HG02943 (cell line): ENCODE measurements around the gene ILDR1.
"Not testable (repeated sequence)": the region's sequence is repeated elsewhere in the genome, so short reads cannot be mapped to it uniquely, and the experiment has no call there.

Source experiments
- ATAC-seq: cut with Tn5 transposase; IDR thresholded peaks from one replicate; pipeline ENCODE4 v1.9.1; 2021; ENCODE audit warnings: mild to moderate bottlenecking, low read depth, moderate library complexity; ENCODE audit not compliant: unreplicated experiment

ILDR1 gene

DNA sequence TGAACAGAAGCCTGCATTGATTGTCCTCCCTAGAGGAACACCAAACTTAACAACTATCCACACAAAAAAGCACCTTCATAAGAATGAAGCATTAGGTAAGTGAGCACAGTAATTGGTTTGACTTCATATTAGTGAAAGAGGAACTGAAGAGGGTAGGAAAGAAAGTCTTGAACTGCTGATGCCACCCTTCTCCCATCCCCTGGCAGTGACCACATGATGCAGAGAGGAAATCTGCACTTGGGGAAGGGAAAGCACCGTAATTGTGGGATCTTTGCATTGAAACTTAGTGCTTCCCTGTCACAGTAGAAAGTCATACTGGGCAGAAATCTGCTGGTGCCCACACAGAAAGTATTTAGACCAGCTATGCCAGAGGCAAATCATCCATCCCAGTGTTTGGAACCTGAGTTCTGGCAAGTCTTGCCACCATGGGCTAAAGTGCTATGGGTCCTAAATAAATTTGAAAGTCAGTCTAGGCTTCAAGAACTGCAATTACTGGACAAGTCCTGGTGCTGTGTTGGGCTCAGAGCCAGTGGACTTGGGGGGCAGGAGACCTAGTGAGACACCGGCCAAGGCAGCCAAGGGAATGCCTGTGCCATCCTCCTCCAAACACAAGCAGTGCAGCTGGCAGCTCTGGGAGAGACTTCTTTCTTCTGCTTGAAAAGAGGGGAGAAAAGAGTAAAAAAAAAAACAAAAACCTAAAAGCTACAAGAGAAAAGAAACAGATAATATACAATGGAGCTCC, 64.2 kb downstream of the ILDR1 start:
- no peak for ATAC-seq

DNA sequence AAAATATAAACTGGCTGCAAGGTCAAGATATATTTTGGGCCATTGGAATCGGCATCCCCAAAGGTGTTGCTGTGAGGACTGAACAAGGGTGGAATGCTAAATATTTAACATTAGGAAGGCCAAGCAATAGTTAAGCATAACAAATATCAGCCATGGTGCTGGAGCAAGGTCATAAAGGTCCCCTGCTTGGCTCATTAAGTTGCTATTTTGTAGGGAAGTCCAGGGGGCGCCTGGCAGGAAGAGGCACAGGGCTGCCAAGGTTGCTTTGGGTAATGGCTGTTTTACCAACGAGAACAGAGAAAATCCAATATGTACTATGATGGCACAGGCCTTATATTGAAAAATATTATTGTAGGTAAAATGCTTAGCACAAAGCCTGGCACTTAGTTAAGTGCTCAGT, 65.7 kb downstream of the ILDR1 start:
- ATAC-seq, result no peak

DNA sequence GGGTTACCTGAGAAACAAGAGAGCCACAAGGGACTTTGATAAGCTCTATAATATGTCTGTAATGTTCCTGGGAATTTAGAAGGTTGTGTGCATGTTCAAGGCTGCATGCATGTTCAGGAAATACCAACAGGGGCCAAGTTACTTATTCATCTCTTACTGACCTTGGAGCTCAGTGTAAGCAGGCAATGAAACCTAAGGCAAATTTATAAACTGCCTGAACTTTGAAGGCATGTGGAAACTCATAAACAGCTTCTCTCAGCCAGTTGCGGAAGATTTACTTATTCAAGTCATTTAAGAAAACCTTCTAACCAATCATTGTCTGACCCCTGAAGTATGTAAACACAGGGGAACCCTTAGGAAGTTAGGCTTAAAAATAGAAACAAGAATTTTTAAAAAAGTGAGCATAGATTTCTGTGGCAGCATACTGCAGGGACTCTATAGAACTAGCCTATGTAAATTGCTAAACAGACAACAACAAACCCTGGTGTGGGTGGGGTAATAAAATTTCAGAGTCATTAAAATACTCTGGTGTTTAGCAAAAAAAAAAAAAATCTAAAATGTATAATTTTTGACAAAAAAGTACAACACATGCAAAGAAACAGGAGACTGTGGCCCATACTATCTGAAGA, 70.6 kb downstream of the ILDR1 start:
- ATAC-seq, result no peak

DNA sequence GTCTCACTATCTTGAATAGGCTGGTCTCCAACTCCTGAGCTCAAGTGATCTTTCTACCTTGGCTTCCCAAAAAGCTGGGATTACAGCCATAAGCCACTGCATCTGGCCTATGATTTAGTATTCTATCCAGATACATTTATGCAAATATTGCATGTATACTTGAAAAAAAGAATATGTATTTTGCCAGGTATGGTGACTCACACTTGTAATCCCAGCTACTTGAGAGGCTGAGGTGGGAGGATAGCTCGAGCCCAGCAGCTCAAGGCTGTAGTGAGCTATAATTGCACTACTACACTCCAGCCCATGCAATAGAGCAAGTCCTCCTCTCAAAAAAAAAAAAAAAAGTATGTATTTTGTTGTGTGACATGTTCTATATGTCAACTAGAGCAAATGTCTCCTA, 73.4 kb downstream of the ILDR1 start:
- no peak for ATAC-seq

DNA sequence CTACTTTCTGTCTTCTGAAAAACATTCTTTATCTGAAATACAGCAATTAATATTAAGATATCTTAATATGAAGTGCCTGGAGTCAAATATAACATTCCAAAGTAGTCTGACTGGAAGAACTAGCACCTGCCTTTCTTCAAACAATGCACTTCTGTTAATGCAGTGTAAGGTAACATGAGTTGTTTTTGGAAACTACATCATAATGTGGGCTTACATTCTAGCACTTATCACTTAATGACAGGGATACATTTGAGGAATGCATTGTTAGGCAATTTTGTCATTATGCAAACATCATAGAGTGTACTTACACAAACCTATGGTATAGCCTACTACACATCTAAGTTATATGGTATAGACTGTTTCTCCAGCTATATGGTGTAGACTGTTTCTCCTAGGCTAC, 78.6 kb downstream of the ILDR1 start:
- ATAC-seq, result no peak

DNA sequence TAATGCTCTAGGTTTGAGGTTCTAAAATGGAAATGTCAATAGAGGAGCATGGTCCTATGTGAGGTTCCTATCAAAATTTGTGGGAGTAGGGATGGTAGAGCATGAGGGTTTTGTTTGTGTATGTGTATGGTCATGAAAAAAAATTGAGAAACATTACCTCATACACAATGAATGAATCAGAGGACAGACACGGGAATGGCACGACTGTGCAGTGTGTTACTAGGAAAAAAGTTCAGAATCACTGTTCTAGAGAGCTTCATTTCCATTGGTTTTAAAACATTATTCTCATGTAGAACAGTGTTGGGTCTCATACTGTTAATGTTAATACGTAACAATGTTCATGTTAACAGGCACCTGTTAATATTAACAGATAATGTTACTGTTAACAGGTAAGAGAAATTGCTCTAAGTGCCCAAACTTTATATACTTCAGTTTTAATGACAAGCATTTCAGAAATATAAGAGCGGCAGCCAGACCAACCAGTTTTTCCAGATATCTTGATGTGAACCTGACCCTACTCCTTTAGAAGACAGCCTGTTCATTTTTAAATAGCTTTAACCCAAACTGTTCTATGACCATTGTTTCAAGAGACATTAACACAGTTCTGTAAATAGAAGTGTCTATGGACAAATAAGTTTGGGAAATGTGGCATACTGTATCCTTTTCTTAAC, 79.8 kb downstream of the ILDR1 start:
- no peak for ATAC-seq

DNA sequence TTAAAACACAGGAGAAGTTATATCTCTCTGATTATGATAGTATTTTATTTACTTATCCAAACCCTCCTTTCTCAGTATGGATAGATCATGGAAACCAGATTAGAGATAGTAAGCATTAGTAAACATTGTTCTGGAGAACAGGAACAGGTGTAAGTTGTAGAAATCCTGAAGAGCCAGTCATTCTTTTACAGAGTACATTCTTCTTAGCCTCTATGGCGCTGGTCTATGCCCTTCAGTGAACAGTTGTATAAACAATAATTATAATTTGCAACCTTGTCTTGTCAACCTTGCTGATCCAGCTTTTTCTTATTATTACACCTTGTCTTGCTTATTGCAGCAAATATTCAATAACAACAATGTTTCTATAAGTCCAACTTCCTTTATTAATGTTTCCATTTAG, 80.5 kb downstream of the ILDR1 start:
- no peak for ATAC-seq

DNA sequence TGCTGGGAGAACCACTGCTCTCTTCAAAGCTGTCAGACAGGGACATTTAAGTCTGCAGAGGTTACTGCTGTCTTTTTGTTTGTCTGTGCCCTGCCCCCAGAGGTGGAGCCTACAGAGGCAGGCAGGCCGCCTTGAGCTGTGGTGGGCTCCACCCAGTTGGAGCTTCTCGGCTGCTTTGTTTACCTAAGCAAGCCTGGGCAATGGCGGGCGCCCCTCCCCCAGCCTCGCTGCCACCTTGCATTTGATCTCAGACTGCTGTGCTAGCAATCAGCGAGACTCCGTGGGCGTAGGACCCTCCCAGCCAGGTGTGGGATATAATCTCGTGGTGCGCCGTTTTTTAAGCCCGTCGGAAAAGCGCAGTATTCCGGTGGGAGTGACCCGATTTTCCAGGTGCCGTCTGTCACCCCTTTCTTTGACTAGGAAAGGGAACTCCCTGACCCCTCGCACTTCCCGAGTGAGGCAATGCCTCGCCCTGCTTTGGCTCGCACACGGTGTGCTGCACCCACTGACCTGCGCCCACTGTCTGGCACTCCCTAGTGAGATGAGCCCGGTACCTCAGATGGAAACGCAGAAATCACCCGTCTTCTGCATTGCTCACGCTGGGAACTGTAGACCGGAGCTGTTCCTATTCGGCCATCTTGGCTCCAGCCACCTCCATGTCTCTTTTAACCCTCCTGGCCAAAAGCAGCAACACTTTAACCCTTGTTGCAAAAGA, 83.7 kb downstream of the ILDR1 start:
- not testable (repeated sequence) for ATAC-seq
